GM20000 (cell line): ENCODE data around the gene NBEAL2.
A peak's percentile ranks its signal among the peaks of the same experiment; 100 is the strongest.

Experiments
- DNase-seq: peaks from one replicate; pipeline ENCODE4 v3.0.0; 2012; ENCODE audit warnings: low spot score
- CTCF ChIP-seq: IDR thresholded peaks from 2 replicates; pipeline ENCODE4 v1.5.1; 2012; ENCODE audit warnings: mild to moderate bottlenecking, control low read depth; ENCODE audit errors: extremely low read depth, missing control alignments

NBEAL2 gene

GRCh38 chr3:46968783-46969428 is 10.6 kb upstream of the NBEAL2 start:
- DNase-seq, result no peak
- TF ChIP-seq CTCF, result no peak

- TF ChIP-seq CTCF, result no peak
- no peak for DNase-seq
These were observed 8.9 kb upstream of the NBEAL2 start for GRCh38 chr3:46970391-46971091.

- TF ChIP-seq CTCF, result no peak
- DNase-seq, result no peak
These were observed 8.3 kb upstream of the NBEAL2 start for GRCh38 chr3:46971151-46971550.

GRCh38 chr3:46971742-46972141 is 7.7 kb upstream of the NBEAL2 start:
- TF ChIP-seq CTCF, result no peak

GRCh38 chr3:46972396-46972795 is 7.1 kb upstream of the NBEAL2 start:
- DNase-seq, result no peak
- no peak for TF ChIP-seq CTCF

More at GRCh38 chr3:46971742-46972141, 7.7 kb upstream of the NBEAL2 start:
- peak; percentile 61 for DNase-seq

GRCh38 chr3:46974421-46975171 is 4.9 kb upstream of the NBEAL2 start:
- no peak for TF ChIP-seq CTCF
- no peak for DNase-seq

GRCh38 chr3:46976326-46977190 is 2.9 kb upstream of the NBEAL2 start, which contains the start of gene CCDC12:
Gene CCDC12, minus strand, starts transcription at chr3:46976745. Its CDS starts 13 bp downstream, at chr3:46976732.
- peak; percentile 97 for DNase-seq
- no peak for TF ChIP-seq CTCF
